OCI-LY3 (cell line): ENCODE measurements around the gene HPS1.

ENCODE experiments used
- H2AFZ ChIP-seq: fragments of 200-600, 300-600 bp; shearing (Covaris generic); 2 replicates; pipeline ENCODE4 v1.6.0; 2014; ENCODE audit warnings: antibody characterized with exemption, low read depth, low read length
- H3K27ac ChIP-seq: fragments of 200-600, 300-600 bp; sonication (generic); 2 replicates; pipeline ENCODE4 v1.5.1; 2014; ENCODE audit warnings: mild to moderate bottlenecking, low read length, moderate library complexity, mixed read lengths
- H3K27me3 ChIP-seq: fragments of 200-600, 300-600 bp; sonication (generic); 2 replicates; pipeline ENCODE4 v1.6.1; 2014; ENCODE audit warnings: low read depth, low read length, mixed read lengths
- H3K36me3 ChIP-seq: fragments of 200-600, 300-600 bp; sonication (generic); replicated peaks from 2 replicates; pipeline ENCODE3; 2014; ENCODE audit warnings: low read depth, low read length, mixed read lengths
- H3K4me1 ChIP-seq: fragments of 300-600, 200-600 bp; sonication (generic); 2 replicates; pipeline ENCODE4 v1.6.1; 2014; ENCODE audit warnings: low read length, mixed read lengths
- H3K4me2 ChIP-seq: fragments of 200-600, 300-600 bp; sonication (generic); 2 replicates; pipeline ENCODE4 v1.6.1; 2014; ENCODE audit warnings: low read length, mixed read lengths
- H3K4me3 ChIP-seq: fragments of 300-600, 200-600 bp; sonication (generic); 2 replicates; pipeline ENCODE4 v1.5.1; 2014; ENCODE audit warnings: antibody characterized with exemption, mild to moderate bottlenecking, low read length, moderate library complexity
- H3K79me2 ChIP-seq: fragments of 300-600, 200-600 bp; shearing (Covaris generic); 2 replicates; pipeline ENCODE4 v1.6.1; 2014; ENCODE audit warnings: mild to moderate bottlenecking, low read length, mixed read lengths
- H3K9ac ChIP-seq: fragments of 300-600, 200-600 bp; shearing (Covaris generic); 2 replicates; pipeline ENCODE4 v1.6.0; 2014; ENCODE audit warnings: mild to moderate bottlenecking, low read length, moderate library complexity
- H3K9me3 ChIP-seq: fragments of 200-600, 300-600 bp; shearing (Covaris generic); 2 replicates; pipeline ENCODE4 v1.6.1; 2014; ENCODE audit warnings: low read length, mixed read lengths; ENCODE audit not compliant: insufficient read depth
- H4K20me1 ChIP-seq: fragments of 200-600, 300-600 bp; sonication (generic); 2 replicates; pipeline ENCODE4 v1.6.1; 2016; ENCODE audit warnings: low read length, mixed read lengths; ENCODE audit not compliant: insufficient read depth
- EZH2phosphoT487 ChIP-seq: fragments of 200-600 bp; shearing (Covaris generic); IDR thresholded peaks from 2 replicates; pipeline ENCODE4 v1.6.1; 2018; ENCODE audit warnings: antibody characterized with exemption, mixed run types, low read depth
- TF ChIP-seq, protein P1 (sequence below): fragments of 200-600, 300-600 bp; sonication (generic); IDR thresholded peaks from 2 replicates; pipeline ENCODE4 v1.5.1; 2014; ENCODE audit warnings: antibody characterized with exemption, low read length, low read depth

HPS1 gene

DNA sequence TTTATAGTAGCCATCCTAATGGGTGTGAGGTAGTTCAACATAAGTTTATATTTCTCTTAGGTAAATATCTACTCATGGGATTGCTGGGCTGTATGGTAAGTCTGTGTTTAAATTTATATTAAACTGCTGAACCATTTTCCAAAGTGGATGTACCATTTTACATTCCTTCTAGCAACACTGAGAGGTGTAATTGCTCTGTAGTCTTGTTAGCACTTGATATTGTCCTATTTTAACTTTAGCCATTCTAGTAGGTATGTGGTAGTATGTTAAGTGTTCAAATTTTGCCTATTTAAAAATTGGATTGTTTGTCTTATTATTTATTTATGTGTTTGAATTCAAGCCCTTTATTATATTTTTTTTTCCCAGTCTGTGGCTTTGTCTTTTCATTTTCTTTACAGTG lies 2.6 kb upstream of the HPS1 start:
- Histone ChIP-seq H3K79me2 (peaks cover 26% of the 10 kb centered on the region), H4K20me1 (0 out of 2 replicates have a peak, but pooled peaks cover 3% of the 10 kb centered on the region), H3K36me3 (peaks cover 9% of the 10 kb centered on the region), H3K9ac (no peak overlapping the region), H3K4me1 (peaks cover 20% of the 10 kb centered on the region), H3K27me3 (no peaks in the 10 kb centered on the region), H3K4me3 (no peak overlapping the region), H3K27ac (no peak overlapping the region), H3K4me2 (no peak overlapping the region), H2AFZ (no peak overlapping the region), H3K9me3 (no peaks in the 10 kb centered on the region)
- no peak for TF ChIP-seq EZH2phosphoT487
- TF ChIP-seq, protein P1, sequence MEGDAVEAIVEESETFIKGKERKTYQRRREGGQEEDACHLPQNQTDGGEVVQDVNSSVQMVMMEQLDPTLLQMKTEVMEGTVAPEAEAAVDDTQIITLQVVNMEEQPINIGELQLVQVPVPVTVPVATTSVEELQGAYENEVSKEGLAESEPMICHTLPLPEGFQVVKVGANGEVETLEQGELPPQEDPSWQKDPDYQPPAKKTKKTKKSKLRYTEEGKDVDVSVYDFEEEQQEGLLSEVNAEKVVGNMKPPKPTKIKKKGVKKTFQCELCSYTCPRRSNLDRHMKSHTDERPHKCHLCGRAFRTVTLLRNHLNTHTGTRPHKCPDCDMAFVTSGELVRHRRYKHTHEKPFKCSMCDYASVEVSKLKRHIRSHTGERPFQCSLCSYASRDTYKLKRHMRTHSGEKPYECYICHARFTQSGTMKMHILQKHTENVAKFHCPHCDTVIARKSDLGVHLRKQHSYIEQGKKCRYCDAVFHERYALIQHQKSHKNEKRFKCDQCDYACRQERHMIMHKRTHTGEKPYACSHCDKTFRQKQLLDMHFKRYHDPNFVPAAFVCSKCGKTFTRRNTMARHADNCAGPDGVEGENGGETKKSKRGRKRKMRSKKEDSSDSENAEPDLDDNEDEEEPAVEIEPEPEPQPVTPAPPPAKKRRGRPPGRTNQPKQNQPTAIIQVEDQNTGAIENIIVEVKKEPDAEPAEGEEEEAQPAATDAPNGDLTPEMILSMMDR, result no peak

DNA sequence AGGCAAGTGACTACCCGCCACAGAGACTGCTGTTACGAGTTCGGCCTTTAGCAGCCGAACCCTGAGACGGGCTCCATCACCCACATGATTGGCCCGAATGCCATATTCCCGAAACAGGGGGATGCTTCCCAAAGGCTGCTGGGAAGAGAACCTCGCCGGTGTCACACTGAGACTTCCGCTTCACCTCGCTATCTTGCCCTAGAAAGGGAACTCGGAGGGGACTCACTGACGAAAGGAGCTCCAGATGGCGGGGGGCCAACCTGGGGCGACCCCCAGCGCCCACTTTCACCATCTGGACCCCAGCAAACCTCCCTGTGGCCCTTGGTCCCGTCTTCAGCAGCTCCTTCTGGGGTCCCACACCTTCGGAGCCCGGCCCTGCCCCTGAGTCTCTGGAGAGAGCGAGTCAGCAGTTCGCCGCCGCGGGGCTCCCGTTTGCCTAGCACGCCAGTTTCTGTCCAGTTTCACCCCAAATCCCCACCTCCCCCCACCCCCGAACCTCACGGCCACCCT lies 529 bp downstream of the HPS1 start:
- H3K4me2 ChIP-seq, result peak overlapping the region; percentile 89
- peak overlapping the region; percentile 59 for H3K27ac ChIP-seq
- H3K9me3 ChIP-seq, result no peaks in the 10 kb centered on the region
- peaks cover 19% of the 10 kb centered on the region for H3K36me3 ChIP-seq
- peak overlapping the region; percentile 88 for H3K4me3 ChIP-seq
- peaks cover 30% of the 10 kb centered on the region for H3K79me2 ChIP-seq
- H3K27me3 ChIP-seq, result no peaks in the 10 kb centered on the region
- H4K20me1 ChIP-seq, result 0 out of 2 replicates have a peak, but pooled peaks cover 3% of the 10 kb centered on the region
- peaks cover 27% of the 10 kb centered on the region for H3K4me1 ChIP-seq
- no peak for TF ChIP-seq EZH2phosphoT487
- TF ChIP-seq, protein P1, result no peak
- peak overlapping the region; percentile 88 for H3K9ac ChIP-seq
- no peak overlapping the region; the same call in 1 of the 2 replicates for H2AFZ ChIP-seq

DNA sequence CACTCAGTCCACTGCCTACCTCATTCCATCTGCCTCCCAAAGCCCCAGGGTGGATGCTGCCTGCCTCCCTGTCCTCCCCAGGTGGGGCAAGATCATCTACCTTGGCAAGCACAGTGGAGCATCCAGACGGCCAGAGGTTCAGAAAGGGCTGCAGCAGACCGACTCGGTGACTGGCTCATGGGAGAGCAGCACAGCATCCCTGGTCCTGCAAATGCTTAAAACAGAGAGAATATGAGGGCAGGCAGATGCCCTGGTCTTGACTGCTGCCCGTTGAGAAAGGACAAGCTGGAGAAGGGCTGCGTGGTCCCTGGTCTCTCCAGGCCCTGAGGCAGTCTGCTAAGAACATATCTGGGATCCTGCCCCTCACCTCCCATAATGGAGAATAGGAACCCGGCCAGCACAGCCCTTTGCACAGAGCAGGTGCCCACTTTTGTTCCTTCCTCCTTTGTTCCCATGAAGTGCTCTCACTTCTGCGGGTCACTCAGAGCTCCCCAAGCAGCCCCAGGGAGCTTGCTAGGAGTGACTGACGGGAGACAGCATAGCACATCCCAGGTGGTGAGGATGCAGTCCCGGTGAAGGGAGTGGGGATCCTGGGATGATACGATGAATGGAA lies 1.4 kb downstream of the HPS1 start:
- Histone ChIP-seq H3K27ac (no peak overlapping the region), H3K36me3 (peaks cover 23% of the 10 kb centered on the region), H3K27me3 (no peaks in the 10 kb centered on the region), H3K79me2 (peaks cover 30% of the 10 kb centered on the region), H3K9ac (peak overlapping the region; percentile 88), H4K20me1 (0 out of 2 replicates have a peak, but pooled peaks cover 3% of the 10 kb centered on the region), H3K4me2 (peak overlapping the region; percentile 89), H3K4me1 (peaks cover 34% of the 10 kb centered on the region), H3K4me3 (peak overlapping the region; percentile 88), H2AFZ (no peak overlapping the region), H3K9me3 (no peaks in the 10 kb centered on the region)
- TF ChIP-seq EZH2phosphoT487, result no peak
- TF ChIP-seq, protein P1, result no peak

DNA sequence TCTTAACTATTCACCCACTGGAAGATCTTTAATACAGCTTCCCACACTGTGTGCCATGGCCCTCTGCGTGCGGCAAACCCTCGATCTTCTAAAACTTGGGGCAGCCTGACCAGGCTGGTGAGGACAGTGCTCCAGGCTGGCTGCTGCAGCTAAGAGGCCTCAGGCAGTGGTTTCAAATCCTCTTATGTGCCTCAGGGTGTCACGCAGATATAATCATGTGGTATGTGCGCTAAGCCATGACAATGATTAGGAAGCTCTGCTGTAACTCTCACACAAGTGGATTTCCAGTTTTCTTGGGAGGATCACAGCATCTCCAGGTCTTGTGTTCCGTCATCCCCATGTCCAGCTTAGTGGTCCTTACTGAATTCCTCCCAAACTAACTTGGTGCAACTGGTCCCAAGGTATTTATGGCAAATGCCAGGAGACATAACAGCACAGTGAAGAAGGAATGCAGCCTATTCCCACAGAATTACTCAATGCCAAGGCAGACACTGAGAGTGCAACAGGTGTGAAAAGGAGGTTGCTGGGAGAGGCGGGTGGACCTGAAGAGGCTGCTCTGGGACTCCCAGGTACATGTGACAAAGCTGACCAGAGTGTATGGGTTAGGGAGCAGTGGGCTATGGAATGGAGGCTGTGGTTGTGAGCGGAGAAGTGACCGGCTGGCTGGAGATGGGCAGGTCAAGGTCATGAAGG lies 2.3 kb downstream of the HPS1 start:
- H4K20me1 ChIP-seq, result 0 out of 2 replicates have a peak, but pooled peaks cover 3% of the 10 kb centered on the region
- H3K4me3 ChIP-seq, result no peak overlapping the region
- peak overlapping the region; percentile 31 for H3K4me2 ChIP-seq
- peaks cover 27% of the 10 kb centered on the region for H3K36me3 ChIP-seq
- H3K9me3 ChIP-seq, result no peaks in the 10 kb centered on the region
- H2AFZ ChIP-seq, result no peak overlapping the region
- H3K9ac ChIP-seq, result no peak overlapping the region
- H3K4me1 ChIP-seq, result peaks cover 34% of the 10 kb centered on the region
- no peak overlapping the region; the same call in 1 of the 2 replicates for H3K27ac ChIP-seq
- no peaks in the 10 kb centered on the region for H3K27me3 ChIP-seq
- H3K79me2 ChIP-seq, result peaks cover 30% of the 10 kb centered on the region
- TF ChIP-seq EZH2phosphoT487, result no peak
